Neural crest cell (in vitro differentiated cells): ENCODE data around the gene FAM13A. TPM values are rescaled to one million over a fixed set of nuclear protein-coding genes. Genes with fewer than 3 reads are reported as not detected.

Source experiments
- DNase-seq: peaks from one replicate; pipeline ENCODE4 v3.0.0; 2021; ENCODE audit warnings: low read depth, mixed read lengths, low spot score
- H3K27ac Mint-ChIP-seq: one replicate; pipeline ENCODE4 v1.8.0; 2021; ENCODE audit warnings: mild to moderate bottlenecking, mixed read lengths; ENCODE audit not compliant: unreplicated experiment
- H3K27me3 Mint-ChIP-seq: 2 replicates; pipeline ENCODE4 v1.8.0; 2021; ENCODE audit warnings: low read depth, mild to moderate bottlenecking, mixed read lengths
- H3K36me3 Mint-ChIP-seq: 2 replicates; pipeline ENCODE4 v1.8.0; 2021; ENCODE audit warnings: low read depth, mild to moderate bottlenecking, mixed read lengths
- H3K4me1 Mint-ChIP-seq: 2 replicates; pipeline ENCODE4 v1.8.0; 2021; ENCODE audit warnings: mixed read lengths
- H3K4me3 Mint-ChIP-seq: one replicate; pipeline ENCODE4 v1.8.0; 2021; ENCODE audit warnings: mild to moderate bottlenecking, mixed read lengths
- H3K9me3 Mint-ChIP-seq: 2 replicates; pipeline ENCODE4 v1.8.0; 2021; ENCODE audit warnings: mixed read lengths
- total RNA-seq: library from RNA; stranded (reverse); gene quantifications from 2 replicates; pipeline ENCODE4 v1.2.1, GENCODE V29; 2021
- TF ChIP-seq, protein P1 (sequence below): fragments of 200-600 bp; sonication (generic); conservative IDR thresholded peaks from 2 replicates; pipeline ENCODE4 v1.5.0; 2021; ENCODE audit warnings: antibody characterized with exemption, mild to moderate bottlenecking

Gene FAM13A
- total RNA-seq, 1 donor from 2014 or later = 18.1 TPM

DNA sequence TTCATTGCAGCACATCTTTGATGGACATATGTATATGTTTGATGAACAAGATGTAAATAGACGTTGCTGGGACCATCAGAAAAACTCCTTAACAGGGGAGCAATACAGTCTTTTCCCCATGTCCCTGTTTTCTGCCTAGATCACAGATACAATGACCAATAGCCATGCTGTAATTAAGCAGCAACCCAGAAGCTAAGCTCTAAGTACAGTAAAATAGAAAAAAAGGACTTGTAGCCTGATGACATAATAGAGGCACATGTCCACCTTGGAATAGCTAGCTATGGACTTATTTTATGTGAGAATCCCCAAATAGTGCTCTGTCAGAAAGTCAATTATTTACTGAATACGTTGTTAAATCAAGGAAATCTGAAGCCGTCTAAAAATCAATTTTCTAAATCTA, 14.9 kb downstream of the FAM13A start:
- H3K27ac Mint-ChIP-seq = no peak overlapping the region

DNA sequence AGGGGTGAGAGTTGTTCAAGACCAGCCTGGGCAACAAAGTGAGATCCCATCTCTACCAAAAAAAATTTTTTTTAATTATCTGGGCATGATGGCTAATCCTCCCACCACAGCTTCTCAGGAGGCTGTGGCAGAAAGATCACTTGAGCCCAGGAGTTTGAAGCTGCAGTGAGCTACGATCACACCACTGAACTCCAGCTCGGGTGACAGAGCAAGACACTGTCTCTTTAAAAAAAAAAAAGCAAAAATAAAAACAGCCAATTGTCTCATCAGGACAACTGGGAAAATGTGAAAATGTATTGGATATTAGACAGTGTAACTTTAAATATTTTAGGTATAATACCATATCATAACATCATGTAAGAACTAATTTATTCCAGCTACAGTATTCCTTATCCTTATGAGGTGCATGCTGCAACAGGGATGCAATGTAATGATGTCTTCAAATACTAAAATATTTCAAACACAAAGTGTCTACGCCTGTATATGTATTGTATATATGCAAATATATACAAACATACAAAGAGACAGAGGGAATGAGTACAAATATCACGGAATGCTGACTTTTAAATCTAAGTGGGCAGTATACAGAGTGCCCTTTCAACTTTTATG, 17.2 kb downstream of the FAM13A start:
- H3K4me3 Mint-ChIP-seq = no peak overlapping the region
- no peaks in the 10 kb centered on the region for H3K27me3 Mint-ChIP-seq
- peaks cover 29% of the 10 kb centered on the region for H3K36me3 Mint-ChIP-seq
- no peaks in the 10 kb centered on the region for H3K4me1 Mint-ChIP-seq
- H3K27ac Mint-ChIP-seq = no peak overlapping the region
- DNase-seq = no peak
- TF ChIP-seq, protein P1, sequence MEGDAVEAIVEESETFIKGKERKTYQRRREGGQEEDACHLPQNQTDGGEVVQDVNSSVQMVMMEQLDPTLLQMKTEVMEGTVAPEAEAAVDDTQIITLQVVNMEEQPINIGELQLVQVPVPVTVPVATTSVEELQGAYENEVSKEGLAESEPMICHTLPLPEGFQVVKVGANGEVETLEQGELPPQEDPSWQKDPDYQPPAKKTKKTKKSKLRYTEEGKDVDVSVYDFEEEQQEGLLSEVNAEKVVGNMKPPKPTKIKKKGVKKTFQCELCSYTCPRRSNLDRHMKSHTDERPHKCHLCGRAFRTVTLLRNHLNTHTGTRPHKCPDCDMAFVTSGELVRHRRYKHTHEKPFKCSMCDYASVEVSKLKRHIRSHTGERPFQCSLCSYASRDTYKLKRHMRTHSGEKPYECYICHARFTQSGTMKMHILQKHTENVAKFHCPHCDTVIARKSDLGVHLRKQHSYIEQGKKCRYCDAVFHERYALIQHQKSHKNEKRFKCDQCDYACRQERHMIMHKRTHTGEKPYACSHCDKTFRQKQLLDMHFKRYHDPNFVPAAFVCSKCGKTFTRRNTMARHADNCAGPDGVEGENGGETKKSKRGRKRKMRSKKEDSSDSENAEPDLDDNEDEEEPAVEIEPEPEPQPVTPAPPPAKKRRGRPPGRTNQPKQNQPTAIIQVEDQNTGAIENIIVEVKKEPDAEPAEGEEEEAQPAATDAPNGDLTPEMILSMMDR = no peak
- peaks cover 11% of the 10 kb centered on the region for H3K9me3 Mint-ChIP-seq

More for the DNA sequence above, 14.9 kb downstream of the FAM13A start:
- TF ChIP-seq, protein P1 = no peak
- H3K27me3 Mint-ChIP-seq = no peaks in the 10 kb centered on the region
- peaks cover 23% of the 10 kb centered on the region for H3K36me3 Mint-ChIP-seq
- no peak overlapping the region for H3K4me3 Mint-ChIP-seq
- H3K9me3 Mint-ChIP-seq = peaks cover 8% of the 10 kb centered on the region
- no peak for DNase-seq
- no peaks in the 10 kb centered on the region for H3K4me1 Mint-ChIP-seq

DNA sequence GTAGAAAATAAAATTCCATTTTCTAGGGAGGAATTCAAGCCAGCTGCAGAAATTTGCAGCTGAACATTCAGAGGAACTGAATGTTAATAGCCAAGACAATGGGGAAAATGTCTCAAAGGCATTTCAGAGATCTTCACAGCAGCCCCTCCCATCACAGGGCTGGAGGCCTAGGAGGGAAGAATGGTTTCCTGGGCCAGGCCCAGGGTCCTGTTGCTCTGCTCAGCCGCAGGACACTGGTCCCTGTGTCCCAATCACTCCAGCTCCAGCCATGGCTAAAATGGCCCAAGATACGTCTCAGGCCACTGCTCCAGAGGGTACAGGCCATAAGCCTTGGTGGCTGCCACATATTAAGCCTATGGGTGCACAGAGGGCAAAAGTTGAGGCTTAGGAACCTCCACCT, 20.4 kb downstream of the FAM13A start:
- Mint-ChIP-seq H3K4me1 (peaks cover 5% of the 10 kb centered on the region), H3K36me3 (peaks cover 24% of the 10 kb centered on the region), H3K9me3 (peaks cover 9% of the 10 kb centered on the region), H3K27ac (no peak overlapping the region), H3K27me3 (no peaks in the 10 kb centered on the region), H3K4me3 (no peak overlapping the region)
- no peak for DNase-seq
- TF ChIP-seq, protein P1 = no peak

DNA sequence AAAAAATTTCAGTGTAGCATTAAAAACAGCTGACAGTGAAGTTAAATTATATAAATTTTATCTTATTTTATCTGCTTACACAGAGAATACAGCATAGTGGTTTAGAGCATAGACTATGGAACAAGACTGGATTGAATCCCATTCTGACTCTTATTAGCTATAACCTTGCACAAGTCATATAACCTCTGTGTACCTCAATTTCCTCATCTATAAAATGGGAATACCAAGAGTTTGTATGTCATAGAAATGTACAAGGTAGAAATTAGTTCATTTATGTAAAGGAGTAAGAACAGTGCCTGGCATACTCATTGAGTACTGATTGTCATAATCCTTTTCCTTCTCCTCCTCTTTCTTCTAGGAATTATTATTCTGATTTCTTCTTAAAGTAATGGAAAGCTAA, 25.7 kb downstream of the FAM13A start:
- Mint-ChIP-seq H3K27me3 (no peaks in the 10 kb centered on the region), H3K4me1 (peaks cover 5% of the 10 kb centered on the region), H3K4me3 (no peak overlapping the region), H3K36me3 (peaks cover 11% of the 10 kb centered on the region), H3K27ac (no peak overlapping the region), H3K9me3 (peaks cover 4% of the 10 kb centered on the region)
- DNase-seq = no peak
- TF ChIP-seq, protein P1 = no peak

DNA sequence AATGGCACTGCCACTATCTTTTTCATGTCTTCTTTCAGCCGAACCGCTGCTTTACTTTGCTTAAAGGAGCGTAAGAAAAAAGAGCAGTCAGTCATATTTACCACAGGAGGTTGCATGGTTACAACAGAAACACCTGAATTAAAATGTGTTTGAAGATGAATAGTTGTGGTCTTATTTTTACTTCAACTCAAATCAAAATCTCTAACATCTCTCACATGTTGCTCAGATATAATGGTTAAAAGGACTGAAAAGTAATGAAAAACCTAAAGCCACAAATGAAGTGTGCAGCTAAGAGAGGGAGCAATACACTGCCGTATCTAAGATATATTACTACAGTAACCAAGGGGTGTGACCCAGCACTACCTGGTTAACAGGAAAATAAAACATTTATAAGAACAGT, 27.4 kb downstream of the FAM13A start:
- Mint-ChIP-seq H3K9me3 (no peaks in the 10 kb centered on the region), H3K27me3 (no peaks in the 10 kb centered on the region), H3K27ac (no peak overlapping the region), H3K4me1 (peaks cover 5% of the 10 kb centered on the region), H3K36me3 (no peaks in the 10 kb centered on the region), H3K4me3 (no peak overlapping the region)
- TF ChIP-seq, protein P1 = no peak
- DNase-seq = no peak
